Esophagus muscularis mucosa (tissue), 4 donors: ENCODE measurements around the gene RCBTB2.

Experiments
- EP300 ChIP-seq: sonication (generic); formaldehyde crosslinking; IDR thresholded peaks from one replicate; pipeline ENCODE4 v1.6.1; 2017; ENCODE audit warnings: antibody characterized with exemption
- POLR2A ChIP-seq: fragments of 450-650 bp; IDR thresholded peaks from one replicate; pipeline ENCODE4 v1.6.1; 2017; ENCODE audit warnings: antibody characterized with exemption, moderate library complexity, mild to moderate bottlenecking, low read depth
- POLR2AphosphoS5 ChIP-seq, 2 donors: sonication (generic); formaldehyde crosslinking; IDR thresholded peaks; one replicate each; pipeline ENCODE4 v1.6.1; 2017; ENCODE audit warnings: antibody characterized with exemption in 2 of 2
- TF ChIP-seq, protein P1 (sequence below), 3 experiments: fragments of 200-600 bp in 2 of 3; fragments of 450-650 bp in 1 of 3; sonication (generic) in 2 of 3; IDR thresholded peaks; one replicate each; pipeline ENCODE4 v1.5.1; 2017 to 2019; ENCODE audit warnings: antibody characterized with exemption in 3 of 3, mild to moderate bottlenecking in 2 of 3, moderate library complexity in 1 of 3

DNA sequence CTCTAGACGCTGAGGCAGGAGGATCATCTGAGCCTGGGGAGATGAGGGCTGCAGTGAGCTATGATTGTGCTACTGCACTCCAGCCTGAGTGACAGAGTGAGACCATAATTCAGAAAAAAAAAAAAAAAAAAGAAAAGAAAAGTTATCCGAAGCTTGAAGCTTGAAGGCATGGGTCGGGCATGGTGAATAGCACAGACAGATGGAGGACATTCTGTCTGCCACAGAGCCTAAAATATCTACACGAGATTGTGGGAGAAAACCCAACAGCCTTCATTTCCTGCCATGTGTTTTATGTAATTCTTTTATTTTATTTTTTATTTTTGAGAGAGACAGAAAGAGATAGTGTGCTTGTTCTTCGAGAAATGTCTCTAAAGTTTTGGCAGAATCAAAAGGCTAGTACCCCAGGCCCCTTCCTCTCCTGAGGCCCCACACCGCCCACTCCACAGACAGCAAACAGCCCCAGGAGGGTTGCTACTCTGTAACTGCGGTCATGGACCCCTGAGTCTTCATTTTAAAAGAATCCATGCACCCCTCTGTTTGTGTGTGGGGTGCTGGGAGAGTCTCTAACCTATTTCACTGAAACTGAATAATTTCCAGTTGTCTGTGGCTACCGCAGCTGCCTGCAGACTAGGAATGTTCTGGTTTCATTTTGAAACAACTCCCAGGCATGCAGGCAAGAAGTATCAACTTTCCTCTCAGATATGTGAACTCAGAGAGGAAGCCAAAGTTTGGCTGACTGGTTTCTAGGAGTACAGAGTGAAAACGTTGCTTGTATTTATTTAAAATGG, 38.4 kb upstream of the RCBTB2 start:
- TF ChIP-seq POLR2A (no peak), EP300 (no peak), POLR2AphosphoS5 (IDR thresholded peaks at IDR 0.05) (peak in 1 of 2 donors; percentile 46)
- TF ChIP-seq, protein P1, sequence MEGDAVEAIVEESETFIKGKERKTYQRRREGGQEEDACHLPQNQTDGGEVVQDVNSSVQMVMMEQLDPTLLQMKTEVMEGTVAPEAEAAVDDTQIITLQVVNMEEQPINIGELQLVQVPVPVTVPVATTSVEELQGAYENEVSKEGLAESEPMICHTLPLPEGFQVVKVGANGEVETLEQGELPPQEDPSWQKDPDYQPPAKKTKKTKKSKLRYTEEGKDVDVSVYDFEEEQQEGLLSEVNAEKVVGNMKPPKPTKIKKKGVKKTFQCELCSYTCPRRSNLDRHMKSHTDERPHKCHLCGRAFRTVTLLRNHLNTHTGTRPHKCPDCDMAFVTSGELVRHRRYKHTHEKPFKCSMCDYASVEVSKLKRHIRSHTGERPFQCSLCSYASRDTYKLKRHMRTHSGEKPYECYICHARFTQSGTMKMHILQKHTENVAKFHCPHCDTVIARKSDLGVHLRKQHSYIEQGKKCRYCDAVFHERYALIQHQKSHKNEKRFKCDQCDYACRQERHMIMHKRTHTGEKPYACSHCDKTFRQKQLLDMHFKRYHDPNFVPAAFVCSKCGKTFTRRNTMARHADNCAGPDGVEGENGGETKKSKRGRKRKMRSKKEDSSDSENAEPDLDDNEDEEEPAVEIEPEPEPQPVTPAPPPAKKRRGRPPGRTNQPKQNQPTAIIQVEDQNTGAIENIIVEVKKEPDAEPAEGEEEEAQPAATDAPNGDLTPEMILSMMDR (IDR thresholded peaks at IDR 0.05), result peak in 1 of 3 experiments; percentile 6
